SK-N-DZ (cell line): ENCODE data around the gene TIMM44. TPM values are rescaled to one million over a fixed set of nuclear protein-coding genes. Genes with fewer than 3 reads are reported as not detected.
A peak's percentile ranks its signal among the peaks of the same experiment; 100 is the strongest.

Experiments
- DNase-seq: peaks from one replicate; pipeline ENCODE4 v3.0.0-alpha.2; 2015; ENCODE audit warnings: low spot score
- polyA plus RNA-seq, 2 experiments: library from polyadenylated mRNA; depleted of rRNA; stranded (reverse); fragments of >200 nt; gene quantifications; 2 replicates each; pipeline ENCODE4 v1.2.3, GENCODE V29; 2014

Gene TIMM44
- 82.5 and 83.0 TPM in 2 replicates for polyA plus RNA-seq (2014; cell fraction: cytosol; rRNA removed)
- 272 and 276 TPM in 2 replicates for polyA plus RNA-seq (2014; cell fraction: nucleus; rRNA removed)

- peak; percentile 99 for DNase-seq
Observed at GRCh38 chr19:7943444-7944176, at the start of gene TIMM44. Gene TIMM44 (minus strand): TSS chr19:7943666. CDS start chr19:7943651, 15 bp downstream.

GRCh38 chr19:7992575-7992974, 49.1 kb upstream of the TIMM44 start:
- DNase-seq, result no peak

GRCh38 chr19:7989071-7989575, 45.7 kb upstream of the TIMM44 start:
- no peak for DNase-seq

- no peak for DNase-seq
Observed at GRCh38 chr19:7988307-7988706, 44.8 kb upstream of the TIMM44 start.

- DNase-seq, result no peak
Observed at GRCh38 chr19:7987114-7987768, 43.8 kb upstream of the TIMM44 start.

- no peak for DNase-seq
Observed at GRCh38 chr19:7986321-7987113, 43.1 kb upstream of the TIMM44 start.

GRCh38 chr19:7985481-7985911, 42.0 kb upstream of the TIMM44 start:
- DNase-seq, result no peak

GRCh38 chr19:7983995-7984837, 40.8 kb upstream of the TIMM44 start:
- no peak for DNase-seq

- DNase-seq, result no peak
Observed at GRCh38 chr19:7983286-7983950, 40.0 kb upstream of the TIMM44 start.

- no peak for DNase-seq
Observed at GRCh38 chr19:7982651-7983099, 39.2 kb upstream of the TIMM44 start.

GRCh38 chr19:7982103-7982502, 38.6 kb upstream of the TIMM44 start:
- DNase-seq, result no peak

- DNase-seq, result no peak
Observed at GRCh38 chr19:7981661-7982060, 38.2 kb upstream of the TIMM44 start.

- DNase-seq, result no peak
Observed at GRCh38 chr19:7981199-7981598, 37.7 kb upstream of the TIMM44 start.

GRCh38 chr19:7980635-7981121, 37.2 kb upstream of the TIMM44 start:
- no peak for DNase-seq

- DNase-seq, result no peak
Observed at GRCh38 chr19:7980168-7980567, 36.7 kb upstream of the TIMM44 start.

GRCh38 chr19:7979559-7979958, 36.1 kb upstream of the TIMM44 start:
- DNase-seq, result no peak

GRCh38 chr19:7979011-7979410, 35.5 kb upstream of the TIMM44 start:
- DNase-seq, result no peak

- no peak for DNase-seq
Observed at GRCh38 chr19:7978179-7978825, 34.8 kb upstream of the TIMM44 start.

- no peak for DNase-seq
Observed at GRCh38 chr19:7977723-7978040, 34.2 kb upstream of the TIMM44 start.
